HG02840 (cell line): ENCODE data around the gene RPSA.
"Not testable (repeated sequence)": the region's sequence is repeated elsewhere in the genome, so short reads cannot be mapped to it uniquely, and the experiment has no call there.

Experiments
- ATAC-seq: cut with Tn5 transposase; IDR thresholded peaks from one replicate; pipeline ENCODE4 v1.9.1; 2021; ENCODE audit warnings: mild to moderate bottlenecking, moderate library complexity, moderate number of reproducible peaks; ENCODE audit not compliant: unreplicated experiment, low FRiP score

The RPSA gene

DNA sequence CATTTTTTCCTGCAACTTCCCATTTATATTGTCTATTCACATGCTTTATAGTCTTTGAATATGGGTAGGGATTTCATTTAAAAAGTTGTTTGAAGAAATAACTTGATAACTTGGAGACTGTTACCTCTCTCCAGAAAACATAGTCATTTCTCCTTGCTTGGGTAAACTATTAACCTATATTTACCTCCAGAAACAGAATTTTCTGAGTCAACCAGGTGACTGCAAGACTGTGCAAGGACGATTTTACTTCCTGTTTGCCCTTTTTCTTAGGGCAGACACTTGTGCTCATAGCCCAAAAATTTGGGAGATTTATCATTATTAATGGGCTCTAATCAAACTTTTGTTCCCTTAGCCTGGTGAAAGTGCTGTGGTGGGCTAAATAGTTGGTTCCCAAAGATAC, 46.6 kb downstream of the RPSA start:
- no peak for ATAC-seq

GRCh38 chr3:39453872-39454271, 47.4 kb downstream of the RPSA start:
- not testable (repeated sequence) for ATAC-seq

- ATAC-seq = no peak
Measured at GRCh38 chr3:39454591-39455217, 48.2 kb downstream of the RPSA start.

DNA sequence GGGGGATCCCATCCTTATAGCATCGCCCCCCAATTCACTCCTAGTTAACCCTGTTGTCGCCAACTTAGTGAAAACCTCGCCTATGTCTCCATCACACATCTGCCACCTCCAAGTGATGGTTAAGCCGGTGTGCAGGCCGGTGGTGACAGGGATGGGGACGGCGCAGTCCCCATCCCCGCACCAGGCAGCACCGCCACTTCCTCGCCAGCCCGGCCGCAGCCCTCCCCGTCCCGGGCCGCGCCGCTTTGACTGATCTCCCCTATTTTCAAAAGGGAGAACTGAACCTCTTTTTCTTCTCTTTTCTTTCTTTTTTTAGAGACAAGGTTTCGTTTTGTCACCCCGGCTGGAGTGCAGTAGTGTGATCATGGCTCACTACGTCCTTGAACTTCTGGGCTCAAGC, 49.6 kb downstream of the RPSA start:
- no peak for ATAC-seq

DNA sequence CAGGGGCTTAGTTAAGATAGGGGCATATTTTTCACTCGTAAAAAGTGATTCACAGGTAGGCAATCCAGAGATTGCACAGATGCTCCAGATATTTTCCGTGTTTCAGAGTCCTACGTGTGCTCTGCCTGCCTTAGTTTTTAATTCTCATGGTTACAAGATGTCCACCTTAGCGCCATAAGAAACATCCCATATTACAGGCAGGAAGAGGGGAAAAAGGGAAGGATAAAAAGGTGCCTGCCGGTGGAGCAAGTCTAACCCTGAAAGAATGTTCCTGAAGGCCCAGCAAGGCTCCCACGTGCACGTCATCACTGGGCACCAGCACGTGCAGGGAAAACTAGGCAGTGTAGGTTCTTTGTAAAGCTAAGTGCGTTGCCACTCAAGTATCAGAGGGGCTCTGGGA, 50.8 kb downstream of the RPSA start:
- ATAC-seq = no peak

DNA sequence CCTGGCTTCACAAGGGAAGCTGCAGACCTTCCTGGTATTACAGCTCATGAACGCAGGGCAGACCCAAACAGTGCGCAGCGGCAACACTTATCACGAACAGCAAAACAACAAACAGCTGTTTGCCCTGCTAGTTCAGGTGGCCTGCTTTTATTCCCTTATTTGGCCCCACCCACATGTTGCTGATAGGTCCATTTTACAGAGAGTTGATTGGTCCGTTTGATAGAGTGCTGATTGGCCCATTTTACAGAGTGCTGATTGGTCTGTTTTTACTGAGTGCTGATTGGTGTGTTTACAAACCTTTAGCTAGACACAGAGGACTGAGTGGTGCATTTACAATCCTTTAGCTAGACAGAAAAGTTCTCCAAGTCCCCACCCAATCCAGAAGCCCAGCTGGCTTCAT, 52.1 kb downstream of the RPSA start:
- ATAC-seq = not testable (repeated sequence)

GRCh38 chr3:39460677-39461076, 54.2 kb downstream of the RPSA start:
- no peak for ATAC-seq
